ENCODE measurements around the gene RXRG.
A peak's percentile ranks its signal among the peaks of the same experiment; 100 is the strongest.

Gene RXRG

GRCh38 chr1:165407398-165407797 is 37.5 kb downstream of the RXRG start:
- DNase-seq = no peak

GRCh38 chr1:165403835-165404482 is 41.0 kb downstream of the RXRG start:
- DNase-seq = peak; percentile 43

- no peak for DNase-seq
These were observed 42.3 kb downstream of the RXRG start for GRCh38 chr1:165402517-165403111.

- DNase-seq = no peak
These were observed 47.0 kb downstream of the RXRG start for GRCh38 chr1:165397944-165398343.

GRCh38 chr1:165395901-165396300 is 49.0 kb downstream of the RXRG start:
- DNase-seq = no peak

GRCh38 chr1:165395478-165395877 is 49.4 kb downstream of the RXRG start:
- no peak for DNase-seq

- DNase-seq = peak; percentile 82
These were observed 52.0 kb downstream of the RXRG start for GRCh38 chr1:165392634-165393571.

- no peak for DNase-seq
These were observed 55.3 kb downstream of the RXRG start for GRCh38 chr1:165389609-165390008.

GRCh38 chr1:165387961-165388360 is 57.0 kb downstream of the RXRG start:
- no peak for DNase-seq

- no peak for DNase-seq
These were observed 57.4 kb downstream of the RXRG start for GRCh38 chr1:165387505-165387904.

GRCh38 chr1:165383599-165384405 is 61.1 kb downstream of the RXRG start:
- no peak for DNase-seq

- no peak for DNase-seq
These were observed 61.9 kb downstream of the RXRG start for GRCh38 chr1:165383067-165383466.

GRCh38 chr1:165381745-165382505 is 63.0 kb downstream of the RXRG start:
- no peak for DNase-seq

- DNase-seq = no peak
These were observed 68.1 kb downstream of the RXRG start for GRCh38 chr1:165376811-165377311.

GRCh38 chr1:165376041-165376810 is 68.7 kb downstream of the RXRG start:
- DNase-seq = peak; percentile 44

- peak; percentile 49 for DNase-seq
These were observed 69.3 kb downstream of the RXRG start for GRCh38 chr1:165375623-165376022.

GRCh38 chr1:165371588-165372225 is 73.2 kb downstream of the RXRG start:
- no peak for DNase-seq

- DNase-seq = peak; percentile 48
These were observed 75.6 kb downstream of the RXRG start for GRCh38 chr1:165369255-165369848.

- peak; percentile 63 for DNase-seq
These were observed 77.4 kb downstream of the RXRG start for GRCh38 chr1:165367375-165367993.

GRCh38 chr1:165365341-165365740 is 79.6 kb downstream of the RXRG start:
- no peak for DNase-seq

Measured in NCI-H774 (cell line).